GM18951 (cell line): ENCODE results near the gene MYH10.
"Not testable (repeated sequence)": the region's sequence is repeated elsewhere in the genome, so short reads cannot be mapped to it uniquely, and the experiment has no call there.

Experiments used
- POLR2A ChIP-seq: IDR thresholded peaks from 4 replicates; pipeline ENCODE4 v1.6.1; 2011; ENCODE audit warnings: mild to moderate bottlenecking; ENCODE audit not compliant: insufficient read length, insufficient read depth; ENCODE audit errors: extremely low read depth
- in situ Hi-C: fragments of 300-500 bp; cut with MboI; formaldehyde crosslinking; loops from one replicate; pipeline ENCODE4 v1.12.0; 2022; ENCODE audit warnings: low sequenced_read_pairs, mixed read lengths, inconsistent platforms; ENCODE audit not compliant: unreplicated experiment

Gene MYH10

DNA sequence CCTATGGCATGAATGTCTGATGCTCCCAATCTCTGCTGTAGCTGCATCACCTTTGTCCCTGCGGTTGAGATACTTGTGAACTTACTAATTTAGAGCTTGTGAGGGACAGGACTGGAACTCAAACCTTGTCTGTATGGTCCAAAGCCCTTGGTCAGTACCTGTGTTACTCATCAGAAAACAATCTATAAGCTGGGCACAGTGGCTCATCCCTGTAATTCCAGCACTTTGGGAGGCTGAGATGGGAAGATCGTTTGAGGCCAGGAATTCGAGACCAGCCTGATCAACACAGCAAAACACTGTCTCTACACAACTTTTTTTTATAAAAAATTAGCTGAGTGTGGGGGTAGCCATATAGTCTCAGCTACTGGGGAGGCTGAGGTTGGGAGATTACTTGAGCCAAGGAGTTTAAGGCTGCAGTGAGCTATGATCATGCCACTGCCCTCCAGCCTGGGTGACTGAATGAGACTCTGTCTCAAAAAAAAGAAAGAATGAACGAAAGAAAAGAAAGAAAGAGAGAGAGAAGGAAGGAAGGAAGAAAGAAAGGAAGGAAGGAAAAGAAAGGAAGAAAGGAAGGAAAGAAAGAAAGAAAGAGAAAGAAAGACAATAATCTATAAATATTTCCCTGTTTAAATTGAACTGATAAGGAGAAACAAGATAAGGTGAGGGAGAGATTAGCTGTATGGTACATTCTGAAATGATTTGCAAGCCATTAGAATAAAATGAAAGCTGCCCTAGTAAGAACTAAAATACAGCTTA, 31.7 kb upstream of the MYH10 start:
- in situ Hi-C loops = no loop called here
- TF ChIP-seq POLR2A = no peak

GRCh38 chr17:8660709-8661108, 30.2 kb upstream of the MYH10 start:
- in situ Hi-C loops = not testable (repeated sequence)

GRCh38 chr17:8659758-8660410, 29.4 kb upstream of the MYH10 start:
- in situ Hi-C loops = no loop called here
- TF ChIP-seq POLR2A = no peak

GRCh38 chr17:8658810-8659209, 28.3 kb upstream of the MYH10 start:
- TF ChIP-seq POLR2A = no peak
- in situ Hi-C loops = no loop called here

DNA sequence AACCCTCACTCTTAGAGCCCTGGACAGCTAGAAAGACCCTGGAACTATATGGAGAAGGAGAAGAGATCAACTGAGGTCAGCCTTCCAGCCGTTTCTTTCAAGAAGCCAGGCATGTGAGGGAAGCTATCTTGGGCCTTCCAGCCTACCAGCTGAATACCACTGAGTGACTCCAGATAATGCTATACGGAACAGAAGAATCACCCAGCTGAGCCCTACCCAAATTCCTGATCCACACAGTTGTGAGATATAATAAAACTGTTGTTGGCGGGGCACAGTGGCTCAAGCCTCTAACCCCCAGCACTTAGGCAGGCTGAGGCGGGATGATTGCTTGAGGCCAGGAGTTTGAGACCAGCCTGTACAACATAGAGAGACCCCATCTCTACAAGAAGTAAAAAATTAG, 26.2 kb upstream of the MYH10 start:
- in situ Hi-C loops = no loop called here
- TF ChIP-seq POLR2A = no peak

DNA sequence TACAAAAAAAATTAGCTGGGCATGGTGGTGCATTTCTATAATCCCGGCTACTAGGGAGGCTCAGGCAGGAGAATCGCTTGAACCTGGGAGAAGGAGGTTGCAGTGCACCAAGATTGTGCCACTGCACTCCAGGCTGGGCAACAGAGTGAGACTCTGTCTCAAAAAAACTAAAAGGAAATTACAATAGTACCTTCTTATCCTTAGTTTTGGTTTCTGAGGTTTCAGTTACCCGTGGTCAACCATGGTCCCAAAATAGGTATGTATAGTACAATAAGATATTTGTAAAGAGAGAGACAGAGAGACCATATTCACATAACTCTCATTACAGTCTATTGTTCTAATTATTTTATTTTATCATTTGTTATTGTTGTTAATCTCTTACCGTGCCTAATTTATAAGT, 24.3 kb upstream of the MYH10 start:
- TF ChIP-seq POLR2A = no peak
- in situ Hi-C loops = no loop called here

- in situ Hi-C loops = no loop called here
Observed at GRCh38 chr17:8651013-8651412, 20.5 kb upstream of the MYH10 start.

DNA sequence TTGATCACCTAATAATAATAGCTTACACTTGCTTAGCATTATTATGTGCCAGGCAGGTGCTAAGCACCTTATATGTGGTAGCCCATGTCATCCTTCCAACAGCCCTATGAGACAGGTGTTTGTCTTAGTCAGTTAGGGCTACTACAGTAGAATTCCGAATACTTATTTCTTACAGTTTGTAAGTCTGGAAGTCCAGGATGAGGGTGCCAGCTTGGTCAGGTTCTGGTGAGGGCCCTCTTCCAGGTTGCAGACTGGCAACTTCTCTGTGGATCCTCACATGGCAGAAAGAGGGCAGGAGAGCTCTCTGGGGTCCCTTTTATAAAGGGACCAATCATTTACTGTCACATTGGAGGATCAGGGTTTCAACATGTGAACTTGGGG, 19.6 kb upstream of the MYH10 start:
- no peak for TF ChIP-seq POLR2A
- in situ Hi-C loops = no loop called here

More at GRCh38 chr17:8651013-8651412, 20.5 kb upstream of the MYH10 start:
- TF ChIP-seq POLR2A = no peak

DNA sequence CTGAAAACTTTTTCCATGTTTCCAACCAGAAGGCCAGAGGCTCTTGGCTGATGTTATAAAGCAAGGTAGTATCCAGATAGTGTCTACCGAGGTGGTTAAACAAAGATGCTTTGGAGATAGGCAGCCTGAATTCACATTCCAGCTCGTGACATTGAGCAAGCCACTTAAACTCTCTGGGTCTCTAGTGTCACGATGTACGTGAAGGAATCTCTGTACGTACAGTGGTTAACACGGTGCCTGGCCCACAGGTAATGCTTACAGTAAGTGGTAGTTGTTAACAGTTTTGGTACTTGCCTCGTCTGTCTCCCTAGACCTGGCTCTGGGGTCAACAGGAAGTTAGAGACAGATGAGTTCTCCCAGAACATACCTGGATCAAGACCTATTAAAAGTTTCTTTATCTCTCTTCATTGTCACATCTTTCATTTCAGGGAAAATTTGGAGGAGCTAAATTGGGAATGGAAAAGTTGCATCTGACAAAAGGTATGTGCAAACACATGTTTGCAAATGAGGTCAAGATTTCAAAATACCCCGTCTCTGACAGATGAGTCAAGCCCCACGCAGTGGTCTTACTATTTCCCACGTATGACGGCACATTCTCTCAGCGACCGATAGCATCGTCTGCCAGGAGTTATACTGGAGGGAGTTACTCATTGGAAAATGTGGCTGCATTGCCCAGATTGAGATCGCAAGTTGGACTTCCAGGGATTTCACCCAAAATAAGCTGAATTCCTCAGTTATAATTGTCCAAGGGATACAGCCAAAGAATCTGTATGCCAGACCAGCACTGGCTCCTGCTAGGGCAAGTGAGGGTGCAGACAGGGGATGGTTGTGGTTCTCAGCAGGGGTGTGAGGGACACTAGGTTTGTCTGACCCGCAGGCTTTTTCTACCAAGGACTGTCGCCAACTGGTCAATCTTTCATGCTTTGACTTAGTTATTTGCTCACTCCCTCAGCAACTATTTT, 18.9 kb upstream of the MYH10 start:
- in situ Hi-C loops = no loop called here
- TF ChIP-seq POLR2A = no peak

- TF ChIP-seq POLR2A = no peak
- in situ Hi-C loops = no loop called here
Observed at GRCh38 chr17:8647956-8648355, 17.4 kb upstream of the MYH10 start.

DNA sequence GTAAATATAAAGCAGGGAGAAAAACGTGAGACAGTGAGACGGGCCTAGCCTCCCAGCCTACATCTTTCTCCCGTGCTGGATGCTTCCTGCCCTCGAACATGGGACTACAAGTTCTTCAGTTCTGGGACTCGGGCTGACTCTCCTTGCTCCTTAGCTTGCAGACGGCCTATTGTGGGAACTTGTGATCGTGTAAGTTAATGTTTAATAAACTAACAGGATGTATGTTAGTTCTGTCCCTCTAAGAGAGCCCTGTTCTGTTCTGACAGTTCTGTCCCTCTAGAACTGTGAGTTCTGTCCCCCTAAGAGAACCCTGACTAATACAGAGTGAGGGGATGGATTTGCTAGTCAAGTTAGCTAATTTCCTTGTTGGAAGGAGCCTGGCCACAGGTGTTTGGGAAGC, 16.7 kb upstream of the MYH10 start:
- TF ChIP-seq POLR2A = no peak

GRCh38 chr17:8644507-8644902, 14.0 kb upstream of the MYH10 start:
- in situ Hi-C loops = no loop called here
- no peak for TF ChIP-seq POLR2A

More for the DNA sequence above, 16.7 kb upstream of the MYH10 start:
- in situ Hi-C loops = no loop called here

GRCh38 chr17:8643855-8644506, 13.5 kb upstream of the MYH10 start:
- no peak for TF ChIP-seq POLR2A
- in situ Hi-C loops = no loop called here

GRCh38 chr17:8639709-8640108, 9.2 kb upstream of the MYH10 start:
- in situ Hi-C loops = no loop called here
- no peak for TF ChIP-seq POLR2A
